Activated T-cell treated with anti-CD3 and anti-CD28 coated beads, Interleukin-2, amount 50 U/mL, for 48 hours (primary cell): ENCODE measurements around the gene DCAKD.

ENCODE experiments used
- DNase-seq, 2 experiments: peaks; one replicate each; pipeline ENCODE4 v3.0.0-alpha.2; 2020

Gene DCAKD

DNA sequence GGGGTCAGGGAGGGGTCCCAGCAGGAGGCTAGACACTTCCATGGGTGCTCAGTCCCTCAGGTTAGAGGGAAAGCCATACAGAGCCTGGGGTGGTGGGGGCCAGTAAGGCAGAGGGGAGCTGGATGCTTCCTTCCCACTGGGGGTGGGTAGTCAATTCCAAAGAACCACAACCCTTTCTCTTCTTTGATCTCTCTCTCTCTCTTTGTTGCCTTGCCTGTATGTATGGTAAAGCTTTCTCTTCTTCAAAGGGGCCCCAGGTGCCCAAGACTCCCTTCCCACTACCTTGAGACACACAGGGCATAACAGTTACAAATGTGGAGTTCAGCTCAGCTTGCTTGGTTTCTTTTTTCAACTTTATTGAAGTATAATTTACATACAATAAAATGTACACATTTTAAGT is 52.8 kb downstream of the DCAKD start:
- DNase-seq, result no peak

DNA sequence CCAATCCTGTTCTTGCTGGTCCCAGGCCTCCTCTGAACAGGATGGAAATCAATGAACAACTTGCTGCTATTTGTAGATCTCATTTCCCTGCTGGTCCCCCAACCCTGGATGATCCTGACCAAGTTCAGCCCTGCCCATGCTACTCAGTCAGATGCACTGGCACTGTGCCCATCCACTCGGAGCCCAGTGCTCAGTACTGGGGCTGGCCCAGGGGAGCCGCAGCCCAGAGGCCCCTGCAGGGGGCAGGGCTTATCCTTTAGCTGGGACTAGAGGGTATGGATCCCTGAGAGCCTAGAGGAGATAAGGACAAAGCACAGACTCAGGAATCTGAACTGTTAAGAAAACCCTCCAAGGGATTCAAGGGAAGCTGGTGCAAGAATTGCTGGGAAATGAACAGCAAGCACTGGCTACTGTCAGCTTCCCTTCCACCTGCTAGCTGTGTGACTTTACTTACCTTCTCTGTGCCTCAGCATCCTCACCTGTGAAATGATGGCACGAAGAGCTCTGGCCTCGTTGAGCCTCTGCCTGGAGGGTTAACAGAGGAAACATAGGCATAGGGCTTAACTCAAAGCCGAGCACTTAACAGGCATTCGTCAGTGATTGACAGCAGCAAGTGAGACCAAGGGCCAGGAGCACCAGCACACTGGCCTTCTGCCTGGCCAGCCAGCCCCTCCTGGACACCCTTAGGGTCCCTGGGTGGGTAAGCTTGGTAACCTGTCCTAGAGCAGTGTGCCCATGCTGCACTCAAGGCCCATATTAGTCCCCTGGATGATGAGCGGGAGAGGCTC is 53.5 kb downstream of the DCAKD start:
- no peak for DNase-seq

DNA sequence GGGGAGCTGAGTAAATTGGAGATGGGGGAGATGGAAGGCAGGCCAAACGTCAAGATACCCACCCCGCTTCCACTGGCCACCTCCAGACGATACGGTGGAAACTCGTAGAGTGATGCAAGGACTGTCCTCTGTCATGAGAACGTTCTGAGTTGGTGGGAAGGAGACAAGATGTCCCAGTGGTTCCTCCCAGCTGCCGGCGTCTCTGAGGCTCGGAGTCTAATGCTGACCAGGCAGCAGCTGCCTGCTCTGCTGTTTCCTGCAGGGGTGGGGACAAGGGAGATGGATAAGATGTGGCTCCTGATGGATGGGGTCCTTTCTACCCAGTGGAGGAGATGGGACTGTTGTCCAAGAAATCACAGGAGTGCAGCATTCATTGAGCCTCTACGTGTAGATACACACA is 55.1 kb downstream of the DCAKD start:
- no peak for DNase-seq

DNA sequence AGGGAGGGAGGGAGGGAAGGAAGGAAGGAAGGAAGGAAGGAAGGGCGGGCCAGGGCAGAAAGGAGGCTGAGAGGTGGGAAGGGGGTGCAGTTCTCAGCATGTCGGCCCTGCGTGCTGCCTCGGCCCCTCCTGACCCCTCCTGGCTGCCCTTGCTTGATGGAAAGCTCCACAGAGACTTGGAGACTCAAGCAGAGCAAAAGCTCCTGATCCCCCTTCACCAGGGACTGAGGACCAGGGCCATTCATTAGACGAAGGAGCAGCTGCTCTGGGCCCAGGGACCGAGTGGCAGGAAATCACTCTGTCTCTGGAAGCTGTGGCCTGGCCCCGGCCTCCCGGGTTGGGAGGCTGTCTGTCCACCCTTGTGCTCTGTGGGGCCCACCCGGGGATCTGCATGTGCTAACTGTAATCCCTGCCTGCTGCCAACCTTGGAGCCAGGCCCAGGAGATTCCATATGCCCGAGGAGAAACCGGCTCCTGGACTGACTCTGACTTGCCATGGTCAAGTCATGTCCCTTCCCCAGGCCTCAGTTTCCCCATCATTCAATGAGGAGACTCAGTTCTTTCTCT is 55.9 kb downstream of the DCAKD start:
- DNase-seq, result no peak

DNA sequence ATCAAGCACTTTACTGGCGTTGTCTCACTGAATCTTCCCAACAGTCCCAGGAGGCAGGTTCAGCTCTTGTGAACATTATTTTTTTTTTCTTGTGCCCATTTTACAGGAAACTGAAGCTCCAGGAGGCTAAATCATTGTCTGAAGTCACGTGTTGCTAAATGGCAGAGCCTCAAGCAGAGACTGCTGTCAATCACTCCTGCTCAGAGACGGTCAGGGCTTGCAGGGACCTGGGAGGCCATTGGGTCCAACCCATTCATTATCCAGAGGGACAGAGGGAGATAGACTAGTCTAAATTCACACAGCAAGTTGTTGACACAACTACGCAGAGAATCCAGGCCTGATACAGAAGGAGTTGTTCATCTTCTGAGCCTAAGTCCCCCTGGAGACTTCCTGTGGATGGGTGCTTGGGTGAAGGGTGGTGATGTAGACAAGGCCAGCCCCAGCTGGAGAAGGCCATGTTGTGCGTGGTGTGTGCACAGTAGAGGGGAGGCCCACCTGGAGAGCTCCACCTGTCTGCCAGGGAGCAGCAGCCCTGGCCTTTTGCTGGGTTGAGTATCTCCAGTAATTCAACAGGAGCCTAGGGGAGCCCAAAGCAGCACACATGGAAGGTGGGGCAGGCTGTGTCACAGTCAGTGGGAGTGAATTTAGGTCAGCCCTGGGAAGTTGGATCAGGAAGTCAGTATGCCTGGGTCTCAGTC is 59.0 kb downstream of the DCAKD start:
- DNase-seq, result no peak

DNA sequence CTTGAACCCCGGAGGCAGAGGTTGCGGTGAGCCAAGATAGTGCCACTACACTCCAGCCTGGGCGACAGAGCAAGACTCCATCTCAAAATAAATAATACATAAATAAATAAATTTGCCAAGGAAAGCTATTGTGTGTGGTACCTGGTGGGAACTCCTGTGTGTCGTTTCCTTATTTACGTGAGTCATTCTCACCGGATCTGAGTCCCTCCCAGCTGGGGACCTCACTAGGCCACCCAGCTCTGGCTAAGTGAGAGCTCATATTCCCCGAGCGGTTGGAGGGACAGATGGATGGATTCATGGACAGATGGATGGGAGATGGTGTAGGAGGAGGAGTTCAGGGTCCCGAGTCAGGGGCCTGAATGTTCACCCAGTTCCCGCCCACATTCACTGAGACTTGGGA is 60.4 kb downstream of the DCAKD start:
- DNase-seq, result no peak

DNA sequence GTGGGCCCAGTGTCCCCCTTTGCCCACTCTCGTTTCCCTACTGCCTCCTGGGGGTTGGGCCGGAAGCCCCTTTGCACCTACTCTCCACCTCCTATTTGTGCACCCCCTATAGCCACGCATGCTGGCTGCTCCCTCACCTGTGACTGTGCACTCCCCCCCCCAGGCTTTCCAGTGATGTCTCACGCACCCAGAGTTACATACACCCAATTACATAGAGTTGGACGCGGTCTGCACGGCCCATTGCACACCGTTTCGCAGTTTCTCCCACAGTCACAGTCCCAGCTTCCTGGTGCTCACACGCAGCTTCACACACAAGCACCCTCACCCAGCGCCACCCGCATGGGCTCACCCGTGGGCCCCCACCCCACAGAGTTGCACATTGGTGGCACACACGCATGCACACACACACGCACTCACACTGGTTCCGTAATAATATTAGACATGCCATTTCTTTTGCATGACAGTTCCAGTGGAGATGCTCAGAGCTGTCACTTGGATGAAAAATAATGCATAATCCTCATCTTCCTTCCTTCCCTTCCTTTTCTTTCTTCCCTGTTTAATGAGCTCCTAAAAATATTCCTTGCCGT is 61.8 kb downstream of the DCAKD start:
- DNase-seq, result no peak

DNA sequence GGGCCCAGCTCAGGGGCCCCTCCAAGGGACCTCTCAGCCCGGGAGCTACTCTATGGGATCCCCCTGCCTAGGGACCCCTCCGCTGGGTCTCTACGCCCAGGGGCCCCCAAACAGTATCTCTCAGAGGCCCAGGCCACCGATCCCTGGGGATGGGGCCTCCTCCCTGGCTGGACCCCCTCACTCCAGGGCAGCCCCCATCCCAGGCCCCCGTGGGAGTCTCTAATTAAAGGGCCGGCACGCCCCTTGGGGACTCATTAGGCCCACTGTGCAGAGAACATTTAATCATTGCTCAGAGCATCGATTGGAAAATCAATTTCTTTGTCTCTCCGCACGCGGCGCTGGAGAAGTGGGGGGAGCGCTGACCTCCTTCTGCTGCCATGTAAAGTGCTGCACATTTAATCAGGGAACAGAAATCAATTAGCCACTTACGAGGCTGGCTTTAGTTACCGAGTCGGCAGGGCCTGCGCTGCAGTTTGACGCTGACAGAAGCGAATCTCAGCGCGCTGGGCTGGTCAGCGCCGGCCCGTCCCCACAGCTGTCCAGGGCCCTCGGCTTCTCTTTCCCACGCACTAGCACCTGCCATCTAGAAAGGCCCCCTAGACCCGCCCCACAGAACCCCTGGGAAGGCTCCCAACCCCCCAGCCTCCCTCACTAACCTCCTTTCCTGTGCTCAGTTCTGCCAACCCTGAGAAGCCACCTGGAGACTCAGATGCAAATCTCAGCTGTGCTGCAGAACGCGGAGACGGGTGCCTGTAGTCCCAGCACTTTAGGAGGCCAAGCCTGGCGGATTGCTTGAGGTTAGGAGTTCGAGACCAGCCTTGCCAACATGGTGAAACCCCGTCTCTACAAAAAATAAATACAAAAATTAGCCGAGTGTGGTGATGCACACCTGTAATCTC is 63.1 kb downstream of the DCAKD start:
- no peak for DNase-seq

DNA sequence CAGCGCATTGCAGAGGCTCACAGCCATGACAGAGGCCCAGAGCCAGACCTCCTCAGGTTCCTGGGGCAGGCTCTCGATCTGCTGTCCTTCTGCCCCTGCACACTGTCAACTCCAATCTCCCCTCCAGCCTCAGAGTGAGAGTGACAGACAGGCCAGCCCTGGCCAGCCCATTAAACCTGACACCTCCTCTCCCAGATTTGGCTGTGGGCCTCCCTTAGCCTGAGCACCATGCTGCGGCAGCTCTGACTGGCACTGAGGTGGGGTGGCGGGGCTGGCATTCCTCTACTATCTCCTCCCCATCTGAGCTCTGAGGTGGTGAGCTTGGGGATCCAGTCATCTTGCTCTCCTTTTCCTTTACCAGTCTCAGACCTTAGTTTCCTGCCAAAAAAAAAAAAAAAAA is 67.9 kb downstream of the DCAKD start:
- no peak for DNase-seq

DNA sequence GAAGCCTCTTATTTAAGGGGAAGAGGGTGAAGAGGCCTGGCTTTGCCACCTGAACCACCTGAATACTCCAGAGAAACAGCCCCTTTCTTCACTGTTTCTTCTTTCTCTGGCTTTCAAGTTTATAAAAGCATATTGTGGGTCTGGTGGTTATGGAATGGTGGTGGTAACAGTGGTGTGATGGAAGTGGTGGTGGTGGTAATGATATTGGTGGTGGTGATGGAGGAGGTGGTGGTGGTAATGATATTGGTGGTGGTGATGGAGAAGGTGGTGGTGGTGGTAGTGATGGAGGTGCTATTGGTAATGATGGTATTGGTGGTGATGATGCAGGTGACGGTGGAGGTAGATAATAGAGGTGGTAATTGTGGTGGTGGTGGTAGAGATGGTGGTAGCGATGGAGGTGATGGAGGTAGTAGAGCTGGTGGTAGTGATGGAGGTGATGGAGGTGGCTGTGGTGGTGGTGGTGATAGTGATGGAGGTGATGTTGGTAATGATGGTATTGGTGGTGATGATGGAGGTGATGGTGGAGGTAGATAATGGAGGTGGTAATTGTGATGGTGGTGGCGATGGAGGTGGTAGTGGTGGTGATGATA is 69.2 kb downstream of the DCAKD start:
- no peak for DNase-seq

DNA sequence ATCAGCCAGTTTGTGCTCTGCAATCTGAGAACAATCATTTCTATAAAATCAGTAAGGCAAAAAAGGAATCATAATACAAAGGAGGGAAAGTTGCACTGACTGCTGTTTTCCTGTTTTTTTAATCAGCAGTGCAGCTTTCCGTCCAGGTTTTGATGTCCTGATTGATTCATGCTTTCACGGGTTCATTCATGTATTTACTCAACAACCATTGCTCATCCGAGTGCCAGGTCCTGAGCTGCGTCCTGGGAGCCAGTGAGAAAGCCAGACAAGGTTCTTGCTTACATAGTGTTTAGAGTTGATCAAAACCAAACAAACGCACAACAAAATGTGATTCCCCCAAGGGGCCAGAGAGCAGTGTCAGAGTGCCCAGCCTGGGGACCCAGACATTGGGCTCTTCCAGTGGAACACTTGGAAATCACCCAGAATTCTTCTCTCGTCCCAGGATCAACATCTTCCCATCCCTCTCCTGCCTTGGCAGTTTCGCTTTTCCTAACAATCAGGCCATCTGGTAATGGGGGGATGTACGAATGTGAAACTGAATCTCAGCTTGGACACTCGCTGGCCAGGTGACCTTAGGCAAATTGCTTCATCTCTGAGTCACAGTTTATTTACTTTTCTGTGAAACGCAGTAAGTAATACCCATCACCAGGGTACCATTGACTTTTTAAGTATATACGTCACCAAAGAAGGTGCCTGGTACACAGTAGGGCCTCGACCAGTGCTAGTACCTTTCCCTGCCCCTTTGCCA is 70.0 kb downstream of the DCAKD start:
- no peak for DNase-seq

DNA sequence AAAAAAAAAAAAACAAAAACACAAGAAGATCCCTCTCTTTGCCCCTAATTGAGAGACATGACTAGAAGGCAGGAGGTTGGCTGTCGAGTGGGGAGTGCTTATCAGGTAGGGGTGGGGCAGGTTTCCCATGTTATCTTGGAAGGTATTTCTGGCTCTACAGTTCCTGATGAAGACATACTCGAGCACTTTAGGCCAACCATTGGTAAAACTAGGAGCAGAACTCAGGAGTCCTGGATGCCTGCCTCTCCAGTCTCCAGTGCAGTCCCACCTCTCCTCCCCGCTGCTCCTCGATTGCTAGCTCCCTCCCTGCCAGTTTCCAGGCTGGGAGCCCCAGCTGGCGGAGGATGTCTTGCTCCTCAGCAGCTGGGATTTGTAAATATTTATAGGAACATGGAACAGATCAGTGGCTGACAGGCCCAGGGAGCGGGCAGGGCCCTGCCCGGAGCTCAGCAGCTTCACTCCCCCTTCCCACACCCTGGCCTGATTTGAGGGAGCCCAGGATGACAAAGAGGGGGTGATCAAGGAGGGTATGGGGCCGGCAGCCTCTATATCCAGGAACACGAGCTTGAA is 71.9 kb downstream of the DCAKD start:
- no peak for DNase-seq

DNA sequence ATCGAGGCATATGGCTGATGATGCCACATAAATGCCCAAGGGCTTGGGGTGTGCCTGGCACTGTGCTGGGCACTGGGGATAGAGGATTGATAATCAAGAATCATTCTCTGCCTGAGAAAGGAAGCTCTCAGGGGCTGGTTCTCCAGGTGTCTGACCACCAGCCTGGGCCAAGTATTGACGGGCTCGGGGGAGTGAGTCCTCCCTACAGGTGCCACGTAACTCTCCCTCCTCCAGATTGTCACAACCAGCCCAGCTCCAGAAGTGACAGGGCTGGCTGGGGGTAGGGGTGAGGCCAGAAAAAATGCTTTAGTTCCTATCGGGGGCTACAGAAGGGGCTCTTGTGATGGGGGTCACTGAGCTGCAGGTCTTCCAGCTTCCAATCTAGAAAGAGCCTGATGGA is 72.6 kb downstream of the DCAKD start:
- no peak for DNase-seq

DNA sequence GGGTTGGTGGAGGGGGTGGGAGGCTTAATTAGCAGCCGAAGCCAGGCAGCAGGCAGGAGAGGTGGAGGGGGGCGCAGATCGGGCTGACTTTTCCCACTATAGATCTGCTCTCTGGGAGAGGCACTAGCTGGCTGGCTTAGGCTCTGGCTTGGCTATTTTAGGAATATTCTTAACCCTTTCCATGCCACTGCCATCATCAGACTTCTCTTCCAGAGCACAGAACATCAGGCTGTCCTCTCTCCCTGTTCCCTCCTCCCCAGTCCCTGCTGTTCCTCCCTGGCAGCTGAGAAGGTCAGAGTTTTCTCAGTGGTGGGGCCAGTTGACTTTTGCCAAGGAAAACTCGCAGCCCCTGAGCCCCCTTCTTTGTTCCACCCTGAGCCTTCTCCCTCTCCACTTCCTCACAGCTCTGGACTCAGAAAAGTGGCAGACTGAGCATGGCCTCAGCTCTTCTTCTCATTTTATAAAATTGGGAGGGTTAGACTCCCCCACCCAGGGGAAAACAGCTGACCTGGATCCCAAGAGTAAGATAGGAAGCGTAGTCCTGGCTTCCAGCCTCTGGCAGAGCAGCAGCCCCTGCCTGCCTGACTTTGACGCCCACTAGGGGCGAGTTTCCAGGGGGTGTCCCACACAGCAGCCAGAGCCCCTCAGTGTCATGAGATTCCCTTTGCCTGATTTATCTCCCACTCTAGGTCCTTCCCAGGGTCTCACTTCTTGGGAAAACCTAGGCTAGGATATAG is 73.5 kb downstream of the DCAKD start:
- no peak for DNase-seq

DNA sequence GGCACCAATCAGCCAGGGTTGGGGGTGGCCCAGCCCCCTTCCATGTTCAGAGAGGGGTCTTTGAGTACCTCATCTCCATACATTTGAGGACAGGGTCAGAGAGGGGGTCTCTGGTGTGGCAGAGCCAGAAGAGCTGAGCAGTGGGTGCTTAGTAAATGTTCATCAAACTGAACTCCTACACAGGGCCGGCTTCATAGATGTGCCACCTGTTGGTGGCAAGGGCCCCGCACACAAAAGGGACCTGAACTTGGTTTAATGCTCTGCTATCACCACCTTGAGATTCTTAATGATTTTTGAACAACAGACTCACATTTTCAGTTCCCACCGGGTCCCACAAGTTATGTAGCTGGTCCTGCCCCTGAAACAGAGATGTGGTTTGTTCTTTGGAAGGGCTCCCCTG is 74.4 kb downstream of the DCAKD start:
- DNase-seq, result no peak

DNA sequence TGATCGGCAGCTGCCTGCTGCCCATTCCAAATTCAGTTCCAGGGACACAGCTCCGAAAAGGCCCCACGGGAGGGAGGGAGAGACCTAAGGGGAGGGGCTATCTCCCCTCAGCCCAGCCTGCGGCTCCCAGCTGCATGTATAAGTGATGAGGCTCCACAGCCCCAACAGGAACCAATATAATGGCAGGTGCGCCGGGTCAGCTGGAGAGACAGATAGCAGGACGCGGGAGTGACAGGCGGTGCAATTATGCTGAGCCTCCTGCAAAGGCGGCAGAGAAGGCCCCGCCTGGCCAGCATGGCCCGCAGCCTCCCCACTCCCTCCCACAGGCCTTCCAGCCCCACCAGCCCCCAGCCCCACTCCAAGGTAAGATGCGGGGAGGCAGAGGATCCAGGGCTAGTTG is 75.2 kb downstream of the DCAKD start:
- DNase-seq, result no peak
